K562 (cell line): ENCODE data around the gene SLC30A3. TPM values are rescaled to one million over a fixed set of nuclear protein-coding genes. Genes with fewer than 3 reads are reported as not detected.

Experiments
- ATAC-seq: fragments of 200-7000 bp; cut with Tn5 transposase; 3 replicates; pipeline ENCODE4 v1.9.1; 2020; ENCODE audit warnings: moderate library complexity
- BruUV-seq: library from RNA; stranded (reverse); fragments of 400-500 nt; replicated peaks from 2 replicates; lab custom pipeline; 2021; lab: Mats Ljungman, UMichigan
- CTCF ChIA-PET: fragments of 300-600 bp; formaldehyde crosslinking; extraction: SDS; loops from one replicate; lab custom pipeline; 2021; ENCODE audit warnings: low intra/inter-chr PET ratio; lab: Yijun Ruan, JAX
- POLR2A ChIA-PET: fragments of 300-600, 350-650 bp; sonication (Branson Sonifier 250); formaldehyde crosslinking; extraction: SDS; loops from one replicate; lab custom pipeline; 2021; ENCODE audit warnings: antibody characterized with exemption, inconsistent platforms; lab: Yijun Ruan, JAX
- DNase-seq, 4 experiments: peaks; one replicate each; pipeline versions ENCODE4 v3.0.0 to v3.0.0-alpha.2; 2011 to 2018; ENCODE audit warnings: low spot score in 3 of 4, mixed read lengths in 3 of 4; ENCODE audit errors: extremely low read depth in 1 of 4
- FAIRE-seq: peaks from 2 replicates; lab custom pipeline; 2011; peaks lifted over from hg19 to GRCh38; lab: Jason Lieb, UNC
- H2AFZ ChIP-seq: 2 replicates; pipeline ENCODE4 v1.6.0; 2011; ENCODE audit warnings: low read depth, low read length, control low read depth, inconsistent platforms
- H3K27ac ChIP-seq: fragments of 200-600 bp; 3 replicates; pipeline ENCODE4 v1.8.0; 2011; ENCODE audit warnings: low read depth, mild to moderate bottlenecking, control low read depth, inconsistent platforms, low read length, moderate library complexity, mixed read lengths; ENCODE audit errors: extremely low read depth
- H3K27me3 ChIP-seq, 2 experiments: fragments of 300-600 bp in 1 of 2; 2 replicates in 1 of 2; 3 replicates in 1 of 2; pipeline versions ENCODE4 v1.6.0 to v1.8.0; 2011; ENCODE audit warnings: inconsistent platforms in 2 of 2, low read length in 2 of 2, mild to moderate bottlenecking in 1 of 2, mixed read lengths in 1 of 2, moderate library complexity in 1 of 2; ENCODE audit not compliant: control insufficient read depth in 2 of 2, insufficient read depth in 2 of 2
- H3K36me3 ChIP-seq: fragments of 300-600 bp; 3 replicates; pipeline ENCODE4 v1.8.0; 2011; ENCODE audit warnings: mild to moderate bottlenecking, low read length, inconsistent platforms; ENCODE audit not compliant: control insufficient read depth, insufficient read depth
- H3K4me1 ChIP-seq, 2 experiments: fragments of 200-600 bp in 1 of 2; replicated peaks in 1 of 2; 2 replicates in 1 of 2; 3 replicates in 1 of 2; pipeline versions ENCODE4 v1.5.1 to v1.8.0; 2011; ENCODE audit warnings: inconsistent platforms in 2 of 2, low read length in 2 of 2, mild to moderate bottlenecking in 1 of 2, mixed read lengths in 1 of 2, moderate library complexity in 1 of 2; ENCODE audit not compliant: control insufficient read depth in 2 of 2, insufficient read depth in 2 of 2
- H3K4me2 ChIP-seq: 2 replicates; pipeline ENCODE4 v1.6.1; 2011; ENCODE audit warnings: low read length, control low read depth, inconsistent platforms, mixed read lengths; ENCODE audit not compliant: insufficient read depth
- H3K4me3 ChIP-seq: fragments of 200-600 bp; sonication (generic), shearing (Covaris generic); 2 replicates; pipeline ENCODE4 v1.5.1; 2016; ENCODE audit warnings: control low read depth, inconsistent platforms
- H3K79me2 ChIP-seq: fragments of 200-600 bp; 3 replicates; pipeline ENCODE4 v1.8.0; 2011; ENCODE audit warnings: low read length, inconsistent platforms; ENCODE audit not compliant: control insufficient read depth, insufficient read depth
- H3K9ac ChIP-seq, 2 experiments: 2 replicates each; pipeline versions ENCODE4 v1.6.0 to v1.6.1; 2011; ENCODE audit warnings: low read depth in 2 of 2, low read length in 2 of 2, control low read depth in 1 of 2, inconsistent platforms in 1 of 2, mild to moderate bottlenecking in 1 of 2, mixed read lengths in 1 of 2; ENCODE audit not compliant: insufficient read depth in 1 of 2
- H3K9me1 ChIP-seq: one replicate; pipeline ENCODE4 v1.6.0; 2011; ENCODE audit warnings: inconsistent platforms, mild to moderate bottlenecking, low read length, moderate library complexity; ENCODE audit not compliant: control insufficient read depth, insufficient read depth
- H3K9me3 ChIP-seq: replicated peaks from 2 replicates; pipeline ENCODE4 v1.5.1; 2011; ENCODE audit warnings: low read depth, low read length, inconsistent platforms; ENCODE audit not compliant: control insufficient read depth, insufficient read depth
- H4K20me1 ChIP-seq: replicated peaks from 2 replicates; pipeline ENCODE4 v1.6.1; 2011; ENCODE audit warnings: low read length, inconsistent platforms, mixed read lengths; ENCODE audit not compliant: control insufficient read depth, insufficient read depth
- ARID1B ChIP-seq: fragments of 450-650 bp; IDR thresholded peaks from 2 replicates; pipeline ENCODE4 v1.6.1; 2016; ENCODE audit warnings: antibody characterized with exemption, mild to moderate bottlenecking, inconsistent platforms
- CAMTA2 ChIP-seq: fragments of 250-450 bp; sonication (Bioruptor Pico); conservative IDR thresholded peaks from 2 replicates; pipeline ENCODE4 v1.5.1; 2022
- CC2D1A ChIP-seq: fragments of 450-650 bp; IDR thresholded peaks from 2 replicates; pipeline ENCODE4 v1.6.1; 2017; ENCODE audit warnings: mild to moderate bottlenecking
- CCNT2 ChIP-seq: IDR thresholded peaks from 2 replicates; pipeline ENCODE4 v1.6.1; 2011; ENCODE audit warnings: borderline replicate concordance, low read depth, mild to moderate bottlenecking, moderate library complexity, mixed read lengths, low read length; ENCODE audit not compliant: insufficient read length; ENCODE audit errors: extremely low read depth
- CHCHD3 ChIP-seq: fragments of 250-450 bp; sonication (Bioruptor Pico); IDR thresholded peaks from 2 replicates; pipeline ENCODE4 v2.1.2; 2022; ENCODE audit warnings: mild to moderate bottlenecking
- CREB3 ChIP-seq: fragments of 450-650 bp; conservative IDR thresholded peaks from 2 replicates; pipeline ENCODE4 v1.6.1; 2016; ENCODE audit warnings: missing genetic modification characterization, low read depth, mild to moderate bottlenecking, missing compliant biosample characterization, moderate library complexity
- CREBBP ChIP-seq: IDR thresholded peaks from one replicate; pipeline ENCODE4 v1.6.1; 2012; ENCODE audit warnings: low read depth, mild to moderate bottlenecking, control low read depth, inconsistent platforms, low read length
- GATAD2B ChIP-seq: fragments of 450-650 bp; IDR thresholded peaks from 2 replicates; pipeline ENCODE4 v1.6.1; 2017; ENCODE audit warnings: mild to moderate bottlenecking, borderline replicate concordance
- HNRNPLL ChIP-seq: fragments of 200-400 bp; formaldehyde crosslinking; IDR thresholded peaks from 2 replicates; pipeline ENCODE4 v1.6.1; 2017; ENCODE audit warnings: low read length, low read depth, mild to moderate bottlenecking; ENCODE audit not compliant: poor library complexity, severe bottlenecking
- NBN ChIP-seq: fragments of 450-650 bp; IDR thresholded peaks from 2 replicates; pipeline ENCODE4 v1.6.1; 2016; ENCODE audit warnings: low read depth, mild to moderate bottlenecking
- NUFIP1 ChIP-seq: fragments of 450-650 bp; IDR thresholded peaks from 2 replicates; pipeline ENCODE4 v1.6.1; 2018; ENCODE audit not compliant: partially characterized antibody
- PML ChIP-seq: IDR thresholded peaks from 2 replicates; pipeline ENCODE4 v1.6.1; 2012; ENCODE audit warnings: low read length, inconsistent platforms
- PTRF ChIP-seq: fragments of 450-650 bp; IDR thresholded peaks from 2 replicates; pipeline ENCODE4 v1.6.1; 2016; ENCODE audit warnings: mild to moderate bottlenecking, missing genetic modification characterization, missing compliant biosample characterization
- TAF1 ChIP-seq: IDR thresholded peaks from 2 replicates; pipeline ENCODE4 v1.6.1; 2011; ENCODE audit warnings: mild to moderate bottlenecking, low read length, moderate library complexity; ENCODE audit not compliant: insufficient read depth, control insufficient read depth, severe bottlenecking; ENCODE audit errors: extremely low read depth
- ZEB2 ChIP-seq: fragments of 450-650 bp; IDR thresholded peaks from 2 replicates; pipeline ENCODE4 v1.6.1; 2016
- ZNF551 ChIP-seq: fragments of 250-450 bp; sonication (Bioruptor Pico); IDR thresholded peaks from 2 replicates; pipeline ENCODE4 v1.5.0; 2021; ENCODE audit warnings: mild to moderate bottlenecking, moderate library complexity
- ZNF696 ChIP-seq: fragments of 250-450 bp; sonication (Bioruptor Pico); conservative IDR thresholded peaks from 2 replicates; pipeline ENCODE4 v1.4.0; 2020; ENCODE audit warnings: mild to moderate bottlenecking, moderate library complexity
- ZNF76 ChIP-seq: fragments of 250-450 bp; sonication (Bioruptor Pico); IDR thresholded peaks from 2 replicates; pipeline ENCODE4 v1.4.0; 2020; ENCODE audit warnings: mild to moderate bottlenecking, moderate library complexity, borderline replicate concordance
- WGBS: fragments of 100-300 bp; shearing (Covaris generic); methylation state at CpG from one replicate; pipeline ENCODE4 v1.1.6; 2016; ENCODE audit warnings: low coverage, mixed read lengths; ENCODE audit not compliant: insufficient coverage; ENCODE audit errors: missing lambda C conversion rate; 5-methylcytosine and 5-hydroxymethylcytosine counted together
- in situ Hi-C: fragments of 300-500 bp; cut with MboI; formaldehyde crosslinking; loops from 4 replicates; pipeline ENCODE4 v1.15.0; 2018; ENCODE audit warnings: inconsistent platforms, mixed read lengths
- intact Hi-C: fragments of 100-400 bp; cut with micrococcal nuclease; formaldehyde crosslinking; loops from 2 replicates; pipeline ENCODE4 v1.14.2; 2022
- polyA plus RNA-seq, 8 experiments: library from polyadenylated mRNA; depleted of rRNA in 4 of 8; stranded (reverse) in 5 of 8; unstranded in 3 of 8; fragments of >200 nt; fragmentation: Nextera tagmentation in 2 of 8; fragmentation: Illumina TruSeq in 1 of 8; extraction: Ambion mirVana in 2 of 8; extraction: Trizol in 1 of 8; gene quantifications; 2 replicates each; pipeline versions ENCODE4 v1.2.1 to v1.2.3, GENCODE V29; 2011 to 2014; ENCODE audit warnings: inconsistent platforms in 1 of 8, missing spikeins in 1 of 8
- total RNA-seq, 7 experiments: library from RNA; depleted of rRNA in 6 of 7; stranded (reverse); fragments of >200 nt in 6 of 7; fragmentation: Illumina TruSeq in 2 of 7; extraction: Trizol in 2 of 7; gene quantifications; 2 replicates each; pipeline versions ENCODE4 v1.2.1 to v1.2.3, GENCODE V29; 2011 to 2021; ENCODE audit warnings: low replicate concordance in 1 of 7
- TF ChIP-seq, protein P1 (sequence below): fragments of 250-450 bp; sonication (Bioruptor Pico); IDR thresholded peaks from 2 replicates; pipeline ENCODE4 v1.5.0; 2021; ENCODE audit warnings: mild to moderate bottlenecking, borderline replicate concordance

SLC30A3 gene
- total and polyA plus RNA-seq, 9 of the 15 experiments (the other 6 are each of a cell fraction or from before 2014, with no cell fraction given) = 0.03 to 2.7 (median 0.89) TPM; not detected in 1

- Histone ChIP-seq H3K9ac (no peak overlapping the region), H3K27ac (no peak overlapping the region), H4K20me1 (0 out of 2 replicates have a peak, but pooled peaks cover 4% of the 10 kb centered on the region), H3K9me3 (no peaks in the 10 kb centered on the region), H3K79me2 (no peaks in the 10 kb centered on the region), H3K4me2 (no peak overlapping the region), H3K27me3 (no peaks in the 10 kb centered on the region), H3K4me1 (peaks cover 0 to 6% of the 10 kb centered on the region in 2 experiments; a peak in 1 of 5 replicates), H3K36me3 (peaks cover 98% of the 10 kb centered on the region), H3K4me3 (no peak overlapping the region), H2AFZ (no peak overlapping the region), H3K9me1 (no peaks in the 10 kb centered on the region)
- WGBS = 94% methylated on average over 8 of the region's 8 CpGs
- ATAC-seq (no peak), DNase-seq (no peak), FAIRE-seq (no peak)
- no TSS peak for BruUV-seq
- intact Hi-C loops (no loop called here), in situ Hi-C loops (loop anchor here (5.0 kb wide), 1 partner anchor 48 kb away; no protein-coding TSS in a partner anchor)
- ChIA-PET CTCF (no interaction called here), POLR2A (no interaction called here)
- no peak for TF ChIP-seq ZNF696 (CRISPR knock-in tag)
- no peak for TF ChIP-seq CREB3 (tag)
- no peak for TF ChIP-seq CCNT2
- no peak for TF ChIP-seq GATAD2B
- no peak for TF ChIP-seq CC2D1A
- no peak for TF ChIP-seq ZEB2
- no peak for TF ChIP-seq CAMTA2
- TF ChIP-seq ZNF76 (CRISPR knock-in tag) = no peak
- no peak for TF ChIP-seq ARID1B
- no peak for TF ChIP-seq NUFIP1
- no peak for TF ChIP-seq PML
- TF ChIP-seq CREBBP = no peak
- no peak for TF ChIP-seq NBN
- TF ChIP-seq PTRF = no peak
- TF ChIP-seq ZNF551 (CRISPR knock-in tag) = no peak
- TF ChIP-seq CHCHD3 (CRISPR knock-in tag) = no peak
- no peak for TF ChIP-seq TAF1
- TF ChIP-seq, protein P1, sequence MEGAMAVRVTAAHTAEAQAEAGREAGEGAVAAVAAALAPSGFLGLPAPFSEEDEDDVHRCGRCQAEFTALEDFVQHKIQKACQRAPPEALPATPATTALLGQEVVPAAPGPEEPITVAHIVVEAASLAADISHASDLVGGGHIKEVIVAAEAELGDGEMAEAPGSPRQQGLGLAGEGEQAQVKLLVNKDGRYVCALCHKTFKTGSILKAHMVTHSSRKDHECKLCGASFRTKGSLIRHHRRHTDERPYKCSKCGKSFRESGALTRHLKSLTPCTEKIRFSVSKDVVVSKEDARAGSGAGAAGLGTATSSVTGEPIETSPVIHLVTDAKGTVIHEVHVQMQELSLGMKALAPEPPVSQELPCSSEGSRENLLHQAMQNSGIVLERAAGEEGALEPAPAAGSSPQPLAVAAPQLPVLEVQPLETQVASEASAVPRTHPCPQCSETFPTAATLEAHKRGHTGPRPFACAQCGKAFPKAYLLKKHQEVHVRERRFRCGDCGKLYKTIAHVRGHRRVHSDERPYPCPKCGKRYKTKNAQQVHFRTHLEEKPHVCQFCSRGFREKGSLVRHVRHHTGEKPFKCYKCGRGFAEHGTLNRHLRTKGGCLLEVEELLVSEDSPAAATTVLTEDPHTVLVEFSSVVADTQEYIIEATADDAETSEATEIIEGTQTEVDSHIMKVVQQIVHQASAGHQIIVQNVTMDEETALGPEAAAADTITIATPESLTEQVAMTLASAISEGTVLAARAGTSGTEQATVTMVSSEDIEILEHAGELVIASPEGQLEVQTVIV (CRISPR knock-in tag) = no peak
- no peak for TF ChIP-seq HNRNPLL
Observed at GRCh38 chr2:27238976-27239375, 23.9 kb downstream of the SLC30A3 start.
